Ascending aorta (tissue), 2 donors: ENCODE measurements around the gene DNAH11. TPM values are rescaled to one million over a fixed set of nuclear protein-coding genes. Genes with fewer than 3 reads are reported as not detected.

ENCODE experiments used
- DNase-seq, 2 donors: peaks; one replicate each; pipeline ENCODE4 v3.0.0-alpha.2; 2019; ENCODE audit warnings: low spot score in 2 of 2
- H3K27ac ChIP-seq, 2 donors: fragments of 200-600 bp; sonication (generic); one replicate each; pipeline ENCODE4 v1.5.1; 2016 to 2017; ENCODE audit warnings: mild to moderate bottlenecking in 1 of 2
- H3K27me3 ChIP-seq: fragments of 200-600 bp; sonication (generic); one replicate; pipeline ENCODE4 v1.5.1; 2017
- H3K36me3 ChIP-seq, 2 donors: fragments of 200-600 bp; sonication (generic); one replicate each; pipeline ENCODE4 v1.5.1; 2016
- H3K4me1 ChIP-seq, 2 donors: fragments of 200-600 bp; sonication (generic); one replicate each; pipeline ENCODE4 v1.5.1; 2016 to 2017; ENCODE audit warnings: mild to moderate bottlenecking in 1 of 2
- H3K4me3 ChIP-seq, 2 donors: fragments of 200-600 bp; sonication (generic); one replicate each; pipeline ENCODE4 v1.5.1; 2016 to 2017; ENCODE audit warnings: mild to moderate bottlenecking in 1 of 2
- H3K9me3 ChIP-seq, 2 donors: fragments of 200-600 bp; sonication (generic); one replicate each; pipeline ENCODE4 v1.5.1; 2016
- intact Hi-C: fragments of 100-400 bp; cut with DNase I; formaldehyde crosslinking; loops from one replicate; pipeline ENCODE4 v1.15.1; 2023
- total RNA-seq: library from RNA; depleted of rRNA; stranded (reverse); fragments of >200 nt; gene quantifications from one replicate; pipeline ENCODE4 v1.1.0, GENCODE V29; 2016
- TF ChIP-seq, protein P1 (sequence below), 3 experiments: fragments of 200-600 bp in 2 of 3; fragments of 450-650 bp in 1 of 3; sonication (generic) in 2 of 3; IDR thresholded peaks; one replicate each; pipeline ENCODE4 v1.5.1; 2016 to 2019; ENCODE audit warnings: antibody characterized with exemption in 3 of 3, mild to moderate bottlenecking in 1 of 3, moderate library complexity in 1 of 3

Gene DNAH11
- total RNA-seq, 1 donor from 2014 or later = 0.75 TPM

DNA sequence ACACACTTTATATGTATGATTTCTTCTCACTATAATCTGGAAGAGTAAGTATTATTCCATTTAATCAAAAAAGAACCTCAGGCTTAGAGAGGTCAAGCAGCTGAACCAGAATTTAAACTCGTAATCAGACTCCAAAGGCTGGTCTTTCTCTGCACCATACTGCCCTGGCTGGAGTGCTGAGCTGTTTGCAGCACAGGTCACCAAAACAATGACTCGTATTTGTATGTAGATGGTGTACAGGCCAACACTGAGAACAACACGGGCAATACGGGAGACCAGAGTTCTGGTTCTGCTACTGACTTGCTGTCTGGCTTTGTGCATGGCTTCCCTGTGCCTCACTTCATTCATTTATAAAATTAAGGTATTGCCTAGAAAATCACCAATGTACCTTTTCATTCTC lies 344.9 kb downstream of the DNAH11 start:
- Histone ChIP-seq H3K9me3 (no peaks in the 10 kb centered on the region), H3K4me1 (no peaks in the 10 kb centered on the region), H3K27me3 (no peaks in the 10 kb centered on the region), H3K36me3 (no peaks in the 10 kb centered on the region), H3K27ac (no peak overlapping the region), H3K4me3 (no peak overlapping the region)
- intact Hi-C loops = no loop called here
- DNase-seq = no peak
- TF ChIP-seq, protein P1, sequence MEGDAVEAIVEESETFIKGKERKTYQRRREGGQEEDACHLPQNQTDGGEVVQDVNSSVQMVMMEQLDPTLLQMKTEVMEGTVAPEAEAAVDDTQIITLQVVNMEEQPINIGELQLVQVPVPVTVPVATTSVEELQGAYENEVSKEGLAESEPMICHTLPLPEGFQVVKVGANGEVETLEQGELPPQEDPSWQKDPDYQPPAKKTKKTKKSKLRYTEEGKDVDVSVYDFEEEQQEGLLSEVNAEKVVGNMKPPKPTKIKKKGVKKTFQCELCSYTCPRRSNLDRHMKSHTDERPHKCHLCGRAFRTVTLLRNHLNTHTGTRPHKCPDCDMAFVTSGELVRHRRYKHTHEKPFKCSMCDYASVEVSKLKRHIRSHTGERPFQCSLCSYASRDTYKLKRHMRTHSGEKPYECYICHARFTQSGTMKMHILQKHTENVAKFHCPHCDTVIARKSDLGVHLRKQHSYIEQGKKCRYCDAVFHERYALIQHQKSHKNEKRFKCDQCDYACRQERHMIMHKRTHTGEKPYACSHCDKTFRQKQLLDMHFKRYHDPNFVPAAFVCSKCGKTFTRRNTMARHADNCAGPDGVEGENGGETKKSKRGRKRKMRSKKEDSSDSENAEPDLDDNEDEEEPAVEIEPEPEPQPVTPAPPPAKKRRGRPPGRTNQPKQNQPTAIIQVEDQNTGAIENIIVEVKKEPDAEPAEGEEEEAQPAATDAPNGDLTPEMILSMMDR (IDR thresholded peaks at IDR 0.05) = no peak

- intact Hi-C loops = no loop called here
- TF ChIP-seq, protein P1 (IDR thresholded peaks at IDR 0.05) = no peak
- DNase-seq = no peak
- Histone ChIP-seq H3K27me3 (no peaks in the 10 kb centered on the region), H3K4me1 (no peaks in the 10 kb centered on the region), H3K27ac (no peak overlapping the region), H3K9me3 (no peaks in the 10 kb centered on the region), H3K4me3 (no peak overlapping the region), H3K36me3 (no peaks in the 10 kb centered on the region)
These were observed 348.5 kb downstream of the DNAH11 start for GRCh38 chr7:21891291-21891690.

DNA sequence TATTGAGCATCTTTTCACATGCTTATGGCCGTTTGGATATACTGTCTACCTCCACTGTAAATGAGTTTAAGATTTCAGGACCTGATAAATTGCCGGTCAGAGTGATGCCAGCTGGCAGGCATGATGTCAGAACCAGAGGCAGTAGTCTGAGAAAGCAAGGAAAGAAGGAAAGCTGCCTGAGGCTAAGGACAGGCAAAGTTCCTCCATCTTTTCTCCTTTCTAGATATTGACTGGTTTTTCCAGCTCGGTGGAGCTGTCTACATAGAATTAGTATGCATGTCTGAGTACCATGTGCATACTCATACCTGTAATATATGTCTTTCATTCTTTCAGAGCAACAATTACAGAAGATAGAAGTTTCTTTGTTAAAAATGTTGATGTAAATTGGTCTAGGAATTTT lies 350.6 kb downstream of the DNAH11 start:
- intact Hi-C loops = no loop called here
- no peak for DNase-seq

DNA sequence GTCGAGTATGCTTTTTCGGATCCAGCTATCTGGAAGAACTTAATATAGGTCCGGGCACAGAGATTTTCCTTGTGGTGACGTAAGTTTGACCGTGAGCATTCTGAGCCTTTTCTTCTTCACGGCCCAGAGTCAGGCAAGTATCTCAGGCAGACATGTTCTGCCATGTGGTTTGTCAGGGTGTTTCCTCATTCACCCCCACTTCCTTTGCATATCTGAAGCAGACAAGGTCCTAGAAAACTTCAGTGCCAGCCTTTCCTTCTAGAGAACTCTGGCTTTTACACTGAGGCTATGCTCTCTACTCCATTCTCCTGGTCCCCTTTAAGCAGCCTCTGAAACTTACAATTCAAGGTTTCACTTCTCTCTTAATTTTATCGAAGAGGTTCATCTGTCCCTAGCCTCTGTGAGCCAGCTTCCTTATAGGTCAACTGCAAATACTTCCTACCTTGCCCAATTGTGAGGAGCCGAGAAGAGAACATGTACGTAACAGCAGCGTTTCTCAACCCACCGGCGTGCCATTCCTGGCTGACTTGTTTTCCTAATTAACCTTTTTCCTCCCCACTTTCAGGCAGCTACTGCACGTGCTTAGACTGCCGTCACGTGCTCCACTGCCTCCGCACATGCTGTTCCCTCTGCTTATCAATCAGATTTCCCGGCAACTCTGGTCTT lies 355.6 kb downstream of the DNAH11 start:
- no peaks in the 10 kb centered on the region for H3K27me3 ChIP-seq
- H3K36me3 ChIP-seq = no peaks in the 10 kb centered on the region
- H3K4me3 ChIP-seq = no peak overlapping the region
- no peaks in the 10 kb centered on the region for H3K9me3 ChIP-seq
- intact Hi-C loops = no loop called here
- H3K27ac ChIP-seq = no peak overlapping the region
- no peaks in the 10 kb centered on the region for H3K4me1 ChIP-seq
- no peak for DNase-seq
- TF ChIP-seq, protein P1 (IDR thresholded peaks at IDR 0.05) = no peak

More for the DNA sequence above, 350.6 kb downstream of the DNAH11 start:
- H3K4me1 ChIP-seq = no peaks in the 10 kb centered on the region
- no peak overlapping the region for H3K4me3 ChIP-seq
- H3K27me3 ChIP-seq = no peaks in the 10 kb centered on the region
- TF ChIP-seq, protein P1 (IDR thresholded peaks at IDR 0.05) = no peak
- no peaks in the 10 kb centered on the region for H3K36me3 ChIP-seq
- no peak overlapping the region for H3K27ac ChIP-seq
- no peaks in the 10 kb centered on the region for H3K9me3 ChIP-seq

- DNase-seq = no peak
- Histone ChIP-seq H3K27me3 (no peaks in the 10 kb centered on the region), H3K4me1 (no peaks in the 10 kb centered on the region), H3K27ac (no peak overlapping the region), H3K36me3 (peaks cover 0 to 3% of the 10 kb centered on the region in 2 donors), H3K9me3 (no peaks in the 10 kb centered on the region), H3K4me3 (no peak overlapping the region)
- intact Hi-C loops = no loop called here
- TF ChIP-seq, protein P1 (IDR thresholded peaks at IDR 0.05) = no peak
These were observed 359.4 kb downstream of the DNAH11 start for GRCh38 chr7:21902240-21902639.
